Pulmonary artery endothelial cell (primary cell): ENCODE data around the gene CAV2. TPM values are rescaled to one million over a fixed set of nuclear protein-coding genes. Genes with fewer than 3 reads are reported as not detected.

Experiments used
- DNase-seq: peaks from one replicate; pipeline ENCODE4 v3.0.0-alpha.2; 2011; ENCODE audit warnings: low read depth, low spot score
- total RNA-seq: library from RNA; depleted of rRNA; stranded (reverse); fragments of >200 nt; gene quantifications from 2 replicates; pipeline ENCODE4 v1.2.3, GENCODE V29; 2014

CAV2 gene
- total RNA-seq, 1 donor from 2014 or later: 270 TPM

DNA sequence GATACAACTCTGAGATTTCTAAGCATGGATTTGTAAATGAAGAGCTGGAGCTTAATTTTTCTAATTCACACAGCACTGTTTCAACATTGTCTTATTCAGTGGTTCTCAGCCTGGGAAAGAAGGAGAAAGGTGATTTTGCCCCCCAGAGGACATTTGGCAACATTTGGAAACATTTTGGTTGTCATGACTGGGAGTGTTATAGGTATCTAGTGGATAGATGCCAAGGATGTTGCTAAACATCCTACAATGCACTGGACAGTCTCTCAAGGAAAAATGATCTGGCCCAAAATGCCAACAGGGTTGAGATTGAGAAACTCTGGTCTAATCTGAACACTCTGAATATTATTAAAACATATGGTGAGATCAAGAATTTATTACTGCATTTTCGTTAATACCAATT lies 3.8 kb upstream of the CAV2 start:
- no peak for DNase-seq

DNA sequence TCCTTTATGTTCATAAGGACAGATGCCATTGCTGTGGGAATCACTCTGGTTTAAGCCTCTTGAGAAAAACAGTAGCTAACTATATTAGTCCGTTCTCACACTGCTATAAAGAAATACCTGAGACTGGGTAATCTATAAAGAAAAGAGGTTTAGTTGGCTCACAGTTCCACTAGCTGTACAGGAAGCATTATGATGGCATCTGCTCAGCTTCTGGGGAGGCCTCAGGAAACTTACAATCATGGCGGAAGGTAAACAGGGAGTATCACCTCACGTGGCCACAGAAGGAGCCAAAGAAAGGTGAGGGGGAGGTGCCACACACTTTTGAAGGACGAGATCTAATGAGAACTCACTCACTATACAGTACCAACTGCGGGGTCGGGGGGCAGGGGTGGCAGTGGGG lies 2.9 kb upstream of the CAV2 start:
- DNase-seq: no peak

DNA sequence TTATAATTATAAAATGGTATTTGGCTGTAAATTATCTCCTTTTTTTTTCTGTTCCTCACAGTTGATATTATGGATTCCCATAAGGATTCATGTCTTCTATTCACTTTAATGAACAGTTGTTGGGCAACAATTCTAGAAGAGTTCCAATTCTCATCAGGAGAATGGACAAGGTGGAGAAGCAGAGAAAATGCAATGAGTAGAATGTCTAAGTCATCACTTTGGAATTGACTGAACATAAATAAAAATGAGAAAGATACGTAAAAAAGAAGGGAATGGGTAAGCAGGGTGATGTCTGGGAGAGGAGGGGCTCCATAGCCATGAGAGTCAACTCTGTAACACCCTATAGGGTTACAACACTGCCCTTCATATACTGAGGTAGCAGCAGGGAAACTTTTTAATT lies 1.8 kb upstream of the CAV2 start:
- DNase-seq: no peak

DNA sequence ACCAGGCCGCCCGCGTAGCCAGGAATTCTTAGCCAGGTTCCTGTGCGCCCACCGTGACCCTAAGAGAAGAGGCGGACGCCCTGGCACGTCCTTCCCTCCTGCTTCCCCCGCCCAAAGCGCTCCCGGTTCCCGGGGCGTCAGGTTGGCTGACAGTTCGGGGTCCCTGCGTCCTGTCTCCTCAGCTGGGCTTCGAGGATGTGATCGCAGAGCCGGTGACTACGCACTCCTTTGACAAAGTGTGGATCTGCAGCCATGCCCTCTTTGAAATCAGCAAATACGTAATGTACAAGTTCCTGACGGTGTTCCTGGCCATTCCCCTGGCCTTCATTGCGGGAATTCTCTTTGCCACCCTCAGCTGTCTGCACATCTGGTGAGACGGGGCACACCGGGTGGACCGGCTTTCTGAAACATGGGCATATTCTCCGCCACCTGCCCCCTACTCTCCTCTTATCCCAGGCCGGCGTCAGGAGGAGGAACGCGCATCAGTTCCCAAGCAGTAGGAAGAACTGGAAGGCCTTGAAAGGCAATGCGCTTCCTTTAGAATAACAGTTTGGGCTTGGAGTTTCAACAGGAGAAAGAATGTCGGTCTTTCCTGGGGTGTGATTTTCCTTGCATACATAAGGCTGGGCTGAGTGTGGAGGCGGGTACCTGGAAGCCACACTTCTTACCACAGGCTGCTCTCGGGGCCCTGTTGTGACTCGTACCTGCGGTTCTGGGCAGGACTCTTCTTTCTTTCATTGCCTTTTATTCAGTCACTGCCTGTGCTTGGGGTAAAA lies 728 bp downstream of the CAV2 start:
- DNase-seq: no peak

DNA sequence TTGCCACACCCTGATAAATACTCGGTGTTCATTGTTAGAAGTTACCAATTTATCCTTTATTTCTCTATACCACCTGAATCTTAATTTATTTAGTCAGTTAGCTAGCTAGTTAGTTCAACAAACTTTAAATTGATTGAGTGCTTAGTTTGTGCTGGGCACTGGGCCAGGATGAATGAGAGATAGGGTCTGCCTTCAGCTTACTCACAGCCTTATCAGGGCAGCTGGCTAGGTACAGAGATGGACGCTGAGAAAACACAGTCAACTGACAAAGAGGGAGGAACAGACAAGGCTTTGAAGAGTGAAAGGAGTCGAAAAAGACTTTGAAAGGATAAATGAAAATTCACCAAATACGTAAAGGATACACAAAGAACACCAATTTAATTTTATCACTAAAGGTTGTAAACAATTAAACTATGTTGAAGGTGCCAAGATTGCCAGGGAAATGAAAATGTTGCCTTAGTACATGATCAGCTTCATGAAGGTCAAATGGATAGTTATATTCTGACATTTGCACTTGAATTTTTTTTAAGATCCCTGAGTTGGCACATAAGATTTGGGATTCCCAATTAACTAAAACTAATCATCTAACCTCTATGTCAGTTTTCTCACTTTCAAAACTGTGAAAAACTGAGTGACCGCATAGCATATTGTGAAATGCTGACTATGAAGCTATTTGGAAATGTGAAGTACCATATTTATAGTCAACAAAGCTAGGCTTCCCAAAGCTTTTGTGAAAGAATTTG lies 2.1 kb downstream of the CAV2 start:
- DNase-seq: no peak

DNA sequence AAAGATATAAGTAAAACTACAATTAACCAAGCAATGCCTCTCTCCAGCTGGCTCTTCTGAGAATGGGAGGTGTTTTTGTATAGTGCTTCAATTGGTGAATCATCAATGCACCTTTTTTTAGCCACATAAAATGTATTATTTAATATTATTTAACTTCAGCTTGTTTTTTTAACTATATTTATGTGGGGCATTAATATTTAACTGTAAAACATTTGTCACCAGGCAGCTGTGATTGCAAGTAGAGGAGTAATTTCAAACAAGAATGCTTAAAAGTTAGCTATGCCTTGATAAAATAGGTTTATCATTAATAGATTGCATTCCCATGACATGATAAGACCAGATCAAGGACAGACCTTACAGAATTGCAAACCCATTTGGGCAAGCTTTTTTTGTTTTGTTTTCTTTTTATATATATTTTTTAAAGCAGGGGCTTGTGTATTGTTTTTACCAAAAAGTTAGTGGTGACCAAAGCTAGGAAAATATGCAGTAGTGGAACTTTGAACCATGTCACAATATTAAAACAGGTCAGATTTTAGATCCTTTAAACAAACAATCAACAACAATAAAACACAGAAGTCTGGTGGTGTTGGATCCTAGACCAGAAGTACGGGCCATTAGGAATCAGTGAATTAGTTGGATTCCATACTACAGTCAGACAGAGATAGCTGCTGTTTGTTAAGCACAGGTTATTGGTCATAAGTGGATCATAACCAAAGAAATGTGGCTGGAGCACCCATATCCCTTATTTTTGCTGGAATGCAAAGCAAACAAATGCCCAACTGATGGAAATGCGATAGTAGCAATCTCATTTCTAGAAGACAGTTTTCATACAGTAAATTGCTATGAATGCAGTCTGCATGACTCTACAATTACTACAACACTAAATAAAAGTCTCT lies 2.9 kb downstream of the CAV2 start:
- DNase-seq: no peak

DNA sequence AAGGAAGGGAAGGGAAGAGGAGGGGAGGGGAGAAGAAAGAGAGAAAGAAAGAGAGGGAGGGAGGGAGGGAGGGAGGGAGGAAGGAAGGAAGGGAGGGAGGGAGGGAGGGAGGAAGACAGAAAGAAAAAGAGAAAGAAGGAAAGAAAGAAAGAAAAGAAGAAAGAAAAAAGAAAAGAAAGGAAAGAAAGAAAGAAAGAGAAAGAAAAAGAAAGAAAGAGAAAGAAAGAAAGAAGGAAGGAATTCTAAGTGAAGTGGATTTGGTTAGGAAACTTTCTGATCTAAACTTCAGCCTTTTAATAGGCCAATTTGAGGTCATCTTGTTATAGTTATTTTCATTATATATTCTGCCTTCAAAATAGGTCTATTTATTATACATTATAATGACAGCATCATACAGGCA lies 4.3 kb downstream of the CAV2 start:
- DNase-seq: no peak

DNA sequence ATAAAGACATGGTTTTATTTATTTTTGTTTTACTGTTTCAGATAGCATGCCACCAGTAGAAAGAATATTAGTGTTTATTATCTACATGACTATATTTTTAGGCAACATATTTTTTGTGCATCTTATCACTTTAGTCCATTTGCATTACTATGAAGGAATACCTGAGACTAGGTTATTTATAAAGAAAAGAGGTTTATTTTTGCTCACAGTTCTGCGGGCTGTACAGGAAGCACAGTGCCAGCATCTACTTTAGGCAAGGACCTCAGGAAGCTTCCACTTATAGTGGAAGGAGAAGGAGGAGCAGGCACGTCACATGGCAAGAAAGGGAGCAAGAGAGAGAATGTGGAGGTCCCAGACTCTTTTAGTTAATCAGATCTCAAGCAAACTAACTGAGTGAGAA lies 5.7 kb downstream of the CAV2 start:
- DNase-seq: no peak

DNA sequence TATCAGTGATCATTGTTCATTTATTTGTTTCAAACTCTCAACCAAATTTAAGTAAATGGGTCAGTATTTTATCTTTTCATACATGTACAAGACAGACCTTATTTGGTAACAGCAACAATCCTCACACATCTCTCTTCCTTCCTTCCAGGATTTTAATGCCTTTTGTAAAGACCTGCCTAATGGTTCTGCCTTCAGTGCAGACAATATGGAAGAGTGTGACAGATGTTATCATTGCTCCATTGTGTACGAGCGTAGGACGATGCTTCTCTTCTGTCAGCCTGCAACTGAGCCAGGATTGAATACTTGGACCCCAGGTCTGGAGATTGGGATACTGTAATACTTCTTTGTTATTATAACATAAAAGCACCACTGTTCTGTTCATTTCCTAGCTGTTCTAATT lies 6.3 kb downstream of the CAV2 start:
- DNase-seq: no peak

DNA sequence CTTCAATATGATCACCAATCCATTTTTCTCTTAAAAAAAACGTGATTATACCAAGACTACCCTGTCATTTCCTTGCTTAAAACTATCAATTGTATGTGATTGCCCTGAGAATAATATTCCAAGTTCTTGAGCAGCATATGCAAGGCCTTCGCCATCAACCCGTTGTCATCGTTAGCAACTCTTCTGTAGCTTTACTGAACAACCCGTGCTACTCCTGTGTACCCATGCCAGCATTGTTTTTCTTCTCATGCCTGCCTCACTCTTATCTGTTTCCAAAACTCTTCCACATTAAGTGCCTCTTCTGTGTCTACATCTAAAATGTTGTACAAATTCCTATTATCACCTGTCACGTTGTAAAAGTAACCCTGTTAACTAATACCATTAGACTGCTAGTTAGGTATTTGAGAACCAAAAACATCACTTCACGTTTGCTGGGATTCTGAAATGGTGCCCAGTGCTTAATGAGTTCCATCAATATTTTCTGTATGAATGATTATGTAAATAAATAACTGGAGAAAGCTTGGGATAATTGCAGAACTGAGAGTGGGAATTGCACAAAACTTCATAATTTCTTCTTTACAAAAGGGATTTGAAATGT lies 10.5 kb downstream of the CAV2 start:
- DNase-seq: no peak

DNA sequence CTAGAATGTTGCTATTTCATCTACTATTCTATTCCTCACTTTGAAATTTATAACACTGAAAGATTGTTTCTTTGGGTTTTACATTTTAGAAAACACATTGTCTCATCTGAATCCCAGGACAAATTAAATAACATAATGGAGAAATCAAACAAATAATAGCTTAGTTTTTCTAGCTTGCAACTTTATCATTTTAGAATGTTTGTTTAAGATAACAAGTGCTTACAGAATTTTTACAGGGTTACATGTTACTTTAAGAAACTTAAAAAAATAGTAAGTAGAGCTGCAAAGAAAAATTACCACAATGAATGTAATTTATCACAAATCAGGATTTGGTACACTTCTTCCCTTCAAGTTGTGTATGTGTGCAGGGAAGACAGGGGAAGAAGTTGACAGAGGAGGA lies 11.3 kb downstream of the CAV2 start:
- DNase-seq: no peak

DNA sequence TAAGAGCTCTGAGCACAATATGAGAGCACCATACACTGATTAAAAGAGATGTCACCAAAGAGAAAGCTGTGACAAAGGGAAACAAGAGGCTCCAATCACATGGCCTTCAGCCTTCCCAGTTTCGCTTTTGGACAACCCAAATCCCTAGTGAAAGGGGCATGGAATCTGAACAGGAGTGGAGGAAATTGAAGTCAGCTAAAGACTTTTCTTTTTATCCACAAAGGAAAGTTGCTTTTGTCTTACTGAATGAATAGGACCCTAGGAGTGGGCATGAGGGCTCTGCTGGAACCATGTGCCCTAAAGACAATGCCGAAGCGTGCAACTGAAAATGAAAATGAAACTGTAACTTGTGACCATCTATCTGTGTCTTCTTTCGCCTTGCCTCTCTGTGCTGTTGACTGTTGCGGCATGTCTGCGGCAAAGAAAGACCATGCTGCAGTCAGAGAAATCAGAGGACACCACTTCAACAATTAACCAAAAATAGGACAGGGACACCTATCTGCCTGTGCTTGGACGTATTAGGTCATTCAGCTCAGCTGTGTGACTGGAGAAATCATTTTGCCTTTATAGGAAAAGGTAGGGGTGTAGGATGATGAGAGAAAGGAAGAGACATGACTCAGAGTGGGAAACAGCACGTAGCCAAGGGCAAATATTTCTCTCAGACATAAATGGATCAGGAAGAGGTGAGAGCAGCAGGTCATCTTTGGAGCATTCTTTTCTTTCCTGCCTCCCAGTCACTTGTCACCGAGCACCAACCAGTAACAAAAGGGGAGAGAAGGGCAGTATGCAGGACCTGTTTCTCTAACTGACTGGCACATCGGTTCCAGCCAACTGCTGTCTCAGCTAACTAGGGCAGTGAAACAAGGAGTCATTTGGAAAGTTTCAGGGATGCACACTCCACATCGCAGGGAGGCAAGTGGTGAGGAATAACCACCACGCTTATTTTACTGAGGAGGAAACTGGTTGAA lies 12.3 kb downstream of the CAV2 start:
- DNase-seq: peak; percentile 95

DNA sequence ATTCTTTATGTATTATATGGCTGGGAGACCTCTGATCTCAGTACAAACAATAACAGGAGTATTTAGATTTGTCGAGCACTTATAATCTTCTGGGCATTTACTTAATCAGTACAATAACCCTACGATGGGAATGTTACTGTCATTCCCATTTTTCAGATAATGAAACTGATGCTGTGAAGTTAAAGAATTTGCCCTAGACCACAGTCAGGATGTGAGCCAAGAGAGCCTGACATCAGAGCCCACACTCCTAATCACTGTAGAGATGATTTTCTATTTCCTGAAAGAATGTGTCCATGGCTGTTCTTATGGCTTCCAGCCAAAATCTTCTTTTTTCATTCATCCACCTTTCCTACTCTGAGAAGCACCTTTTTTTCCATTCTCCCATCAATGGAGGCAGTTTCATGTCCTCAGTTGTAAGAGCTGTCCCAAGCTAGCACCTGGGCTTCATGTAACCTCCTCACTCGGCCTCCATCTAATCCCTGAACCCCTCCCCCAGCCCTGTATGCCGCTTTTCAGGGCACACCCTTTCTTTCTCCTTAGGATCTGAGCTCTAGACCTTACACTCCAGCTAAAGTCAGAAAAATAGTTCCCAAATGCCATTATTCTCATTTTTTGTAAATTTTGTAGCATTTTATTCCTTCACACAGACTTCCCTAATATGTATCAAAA lies 13.1 kb downstream of the CAV2 start:
- no peak for DNase-seq

DNA sequence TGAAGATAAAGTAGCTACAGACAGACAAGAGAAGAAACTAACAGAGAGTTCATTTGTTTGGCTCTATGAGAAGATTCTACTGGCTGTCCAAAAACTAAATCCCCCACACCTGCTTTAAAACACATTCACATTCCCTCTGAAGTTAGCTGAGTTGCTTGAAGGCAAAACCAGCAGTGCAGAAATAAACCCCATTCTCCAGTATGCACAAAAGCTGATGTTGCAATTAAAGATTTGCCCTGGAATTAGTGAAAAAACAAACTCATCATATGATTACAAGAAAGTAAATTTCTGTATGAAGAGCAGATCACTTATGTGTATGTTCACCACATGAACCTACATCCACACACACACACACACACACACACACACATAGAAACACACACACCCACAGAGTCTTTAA lies 16.0 kb downstream of the CAV2 start:
- no peak for DNase-seq

DNA sequence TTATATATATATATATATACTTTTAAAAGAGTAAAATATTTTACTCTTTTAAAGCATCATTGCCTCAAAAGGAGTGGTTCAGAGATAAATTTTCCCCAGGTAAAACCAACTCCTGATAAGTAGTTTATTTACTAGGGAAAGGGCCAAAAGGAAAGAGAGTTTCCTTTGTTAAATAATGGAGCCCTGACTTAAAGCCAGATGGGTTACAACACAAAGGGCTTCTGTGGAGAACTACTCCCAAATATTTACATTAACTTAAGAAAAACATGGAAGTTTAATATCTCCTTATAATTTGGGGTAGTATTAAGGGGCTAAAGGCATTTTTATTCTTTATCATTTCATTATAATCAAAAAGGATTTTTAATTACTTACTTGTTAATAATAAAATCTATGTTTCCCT lies 16.8 kb downstream of the CAV2 start:
- DNase-seq: no peak

DNA sequence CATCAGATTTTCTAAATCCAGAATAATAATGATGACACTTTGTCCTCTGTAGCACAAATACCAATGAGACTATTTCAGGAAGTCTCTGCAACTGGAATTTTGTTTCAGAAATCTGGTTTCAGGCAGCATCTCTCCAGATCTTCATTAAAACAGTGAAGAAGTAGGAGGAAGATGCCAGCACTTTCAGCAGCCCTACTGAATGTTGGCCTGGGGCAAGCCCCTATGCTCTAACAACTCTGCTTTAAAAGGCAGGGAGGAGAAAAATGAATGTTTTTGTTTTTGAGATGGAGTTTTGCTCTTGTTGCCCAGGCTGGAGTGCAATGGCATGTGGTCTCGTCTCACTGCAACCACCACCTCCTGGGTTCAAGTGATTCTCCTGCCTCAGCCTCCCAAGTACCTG lies 18.1 kb downstream of the CAV2 start:
- DNase-seq: no peak

DNA sequence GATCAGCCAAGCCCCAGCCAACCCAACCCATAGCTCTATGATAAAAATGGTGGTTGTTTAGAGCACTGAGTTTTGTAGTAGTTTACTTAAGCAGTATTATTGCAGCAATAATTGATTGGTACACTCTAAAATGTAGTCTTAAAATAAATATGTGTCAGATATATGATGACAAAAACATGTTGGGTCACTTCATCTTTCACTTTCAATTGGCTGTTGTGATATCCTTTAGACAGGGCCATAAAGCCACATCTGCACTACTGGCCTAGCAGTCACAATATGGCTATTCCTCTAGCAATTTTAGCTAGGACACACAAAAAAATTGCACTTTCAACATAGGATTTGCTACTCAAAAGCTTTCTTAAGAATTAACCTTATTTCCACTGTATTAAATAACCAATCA lies 19.4 kb downstream of the CAV2 start:
- no peak for DNase-seq

DNA sequence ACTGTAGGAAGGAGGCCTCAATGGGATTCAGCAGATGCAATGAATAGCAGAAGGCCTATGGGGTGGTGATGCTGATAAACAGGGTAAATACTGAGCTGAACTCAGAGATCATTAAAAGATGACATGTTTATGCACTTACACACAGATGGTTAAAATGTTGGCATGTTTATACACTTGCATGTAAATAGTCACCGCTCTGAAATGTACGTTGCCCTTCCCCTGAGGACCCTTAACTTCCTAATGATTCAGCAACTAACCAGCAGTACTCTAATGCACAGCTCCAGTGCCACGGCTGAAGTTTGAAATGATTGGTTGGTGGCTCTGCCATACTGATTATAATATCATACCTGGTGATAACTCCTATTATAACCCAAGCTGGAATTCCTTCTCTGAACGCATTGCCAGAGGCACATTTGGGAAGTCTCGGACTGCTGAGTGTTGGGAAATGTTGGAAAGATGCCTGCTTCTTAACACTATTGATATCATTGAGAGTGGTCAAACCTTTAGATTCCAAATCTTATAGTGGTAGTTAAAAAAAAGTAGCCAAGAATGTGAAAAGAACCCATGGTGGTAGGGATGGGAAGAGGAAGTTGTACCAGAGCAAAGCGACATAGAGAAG lies 21.6 kb downstream of the CAV2 start:
- DNase-seq: no peak

DNA sequence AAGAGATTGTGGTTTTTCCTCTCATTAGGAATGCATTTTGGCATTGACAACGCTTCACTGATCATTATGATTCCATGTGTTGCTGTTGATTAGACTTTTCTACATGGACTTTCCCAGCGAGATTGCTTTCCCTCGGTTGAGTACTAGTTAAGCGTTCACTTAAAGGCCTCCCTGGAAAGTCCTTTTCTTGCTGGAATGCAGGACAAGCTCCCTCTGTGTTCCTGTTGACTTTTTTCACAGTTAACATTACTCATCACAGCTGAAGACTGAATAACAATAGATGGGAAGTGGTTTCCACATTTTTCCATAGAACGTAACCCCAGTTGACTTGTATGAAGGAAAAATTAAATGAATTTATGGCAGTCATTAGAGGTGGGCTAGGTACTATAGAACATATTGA lies 22.7 kb downstream of the CAV2 start:
- DNase-seq: peak; percentile 95

DNA sequence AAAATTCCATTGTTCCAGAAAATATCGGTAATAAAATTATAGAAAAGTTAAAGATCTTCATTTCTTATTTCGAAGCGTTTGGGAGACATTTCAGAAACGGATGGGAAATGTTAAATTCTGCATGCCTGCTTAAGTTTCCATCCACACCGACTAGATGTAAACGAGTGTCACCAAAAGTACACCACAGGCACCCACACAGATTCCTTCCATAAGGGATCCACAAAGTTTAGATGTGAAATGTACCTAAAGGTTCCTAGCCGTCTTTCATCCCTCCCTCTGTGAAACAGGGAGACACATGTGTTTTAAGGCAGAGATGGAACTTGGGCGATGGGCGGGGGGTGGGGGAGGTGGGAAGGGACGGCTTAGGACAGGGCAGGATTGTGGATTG lies 24.7 kb downstream of the CAV2 start:
- DNase-seq: no peak
